Thyroid gland (tissue), 4 donors: ENCODE measurements around the gene SLC4A4.

ENCODE experiments used
- POLR2A ChIP-seq, 2 donors: fragments of 450-650 bp; IDR thresholded peaks; one replicate each; pipeline ENCODE4 v1.6.1; 2017; ENCODE audit warnings: antibody characterized with exemption in 2 of 2, mild to moderate bottlenecking in 2 of 2, moderate library complexity in 1 of 2
- TF ChIP-seq, protein P1 (sequence below), 6 experiments: fragments of 200-600 bp in 3 of 6; fragments of 450-650 bp in 3 of 6; sonication (generic) in 3 of 6; IDR thresholded peaks; one replicate each; pipeline ENCODE4 v1.5.1; 2016 to 2019; ENCODE audit warnings: antibody characterized with exemption in 6 of 6, mild to moderate bottlenecking in 2 of 6, inconsistent platforms in 1 of 6, moderate library complexity in 1 of 6

GRCh38 chr4:71541541-71541940, 202.7 kb downstream of the SLC4A4 start:
- TF ChIP-seq, protein P1, sequence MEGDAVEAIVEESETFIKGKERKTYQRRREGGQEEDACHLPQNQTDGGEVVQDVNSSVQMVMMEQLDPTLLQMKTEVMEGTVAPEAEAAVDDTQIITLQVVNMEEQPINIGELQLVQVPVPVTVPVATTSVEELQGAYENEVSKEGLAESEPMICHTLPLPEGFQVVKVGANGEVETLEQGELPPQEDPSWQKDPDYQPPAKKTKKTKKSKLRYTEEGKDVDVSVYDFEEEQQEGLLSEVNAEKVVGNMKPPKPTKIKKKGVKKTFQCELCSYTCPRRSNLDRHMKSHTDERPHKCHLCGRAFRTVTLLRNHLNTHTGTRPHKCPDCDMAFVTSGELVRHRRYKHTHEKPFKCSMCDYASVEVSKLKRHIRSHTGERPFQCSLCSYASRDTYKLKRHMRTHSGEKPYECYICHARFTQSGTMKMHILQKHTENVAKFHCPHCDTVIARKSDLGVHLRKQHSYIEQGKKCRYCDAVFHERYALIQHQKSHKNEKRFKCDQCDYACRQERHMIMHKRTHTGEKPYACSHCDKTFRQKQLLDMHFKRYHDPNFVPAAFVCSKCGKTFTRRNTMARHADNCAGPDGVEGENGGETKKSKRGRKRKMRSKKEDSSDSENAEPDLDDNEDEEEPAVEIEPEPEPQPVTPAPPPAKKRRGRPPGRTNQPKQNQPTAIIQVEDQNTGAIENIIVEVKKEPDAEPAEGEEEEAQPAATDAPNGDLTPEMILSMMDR (IDR thresholded peaks at IDR 0.05): no peak
- TF ChIP-seq POLR2A (IDR thresholded peaks at IDR 0.05): no peak
